HG03064 (cell line): Measurements from ENCODE around the gene OTUD1.

Experiments used
- ATAC-seq: cut with Tn5 transposase; IDR thresholded peaks from one replicate; pipeline ENCODE4 v1.9.1; 2021; ENCODE audit warnings: low read depth; ENCODE audit not compliant: unreplicated experiment

The OTUD1 gene

DNA sequence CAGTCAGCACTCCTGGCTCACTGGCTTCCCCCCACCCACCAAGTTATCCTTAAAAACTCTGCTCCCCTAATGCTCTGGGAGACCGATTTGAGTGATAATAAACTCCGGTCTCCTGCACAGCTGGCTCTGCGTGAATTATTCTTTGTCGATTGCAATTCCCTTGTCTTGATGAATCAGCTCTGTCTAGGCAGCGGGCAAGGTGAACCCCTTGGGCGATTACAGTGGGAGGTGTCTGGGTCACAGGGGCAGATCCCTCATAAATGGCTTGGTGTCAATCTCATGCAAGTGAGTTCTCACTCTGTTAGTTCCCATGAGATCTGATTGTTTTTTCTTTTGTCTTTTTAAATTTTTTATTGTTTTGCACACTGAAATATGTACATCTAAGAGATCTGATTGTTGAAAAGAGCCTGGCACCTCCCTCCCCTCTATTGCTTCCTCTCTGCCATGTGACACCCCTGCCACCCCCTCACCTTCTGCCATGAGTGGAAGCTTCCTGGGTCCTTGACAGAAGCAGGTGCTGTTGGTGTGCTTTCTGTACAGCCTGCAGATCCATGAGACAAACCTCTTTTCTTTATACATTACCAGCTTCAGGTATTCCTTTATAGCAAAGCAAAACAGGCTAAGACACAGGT lies 20.5 kb downstream of the OTUD1 start:
- no peak for ATAC-seq

DNA sequence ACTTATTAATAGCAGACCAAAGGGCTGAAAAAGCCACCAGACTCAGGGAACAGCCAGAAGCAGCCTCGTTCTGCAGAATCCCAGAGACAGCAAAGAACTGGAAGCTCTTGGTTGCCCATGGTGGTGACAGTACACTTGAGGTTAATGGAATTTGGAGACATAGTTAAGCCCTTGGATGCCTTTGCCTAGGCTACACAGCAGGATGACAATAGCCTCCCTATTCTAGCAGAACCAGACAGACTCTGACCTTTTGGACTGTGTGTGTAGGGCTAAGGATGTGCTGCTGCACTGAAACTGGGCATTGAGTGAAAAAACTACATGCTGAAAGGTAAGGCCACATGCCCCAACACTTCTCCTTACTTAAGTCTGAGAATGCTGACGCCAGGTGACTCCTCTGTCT lies 22.7 kb downstream of the OTUD1 start:
- ATAC-seq = no peak

DNA sequence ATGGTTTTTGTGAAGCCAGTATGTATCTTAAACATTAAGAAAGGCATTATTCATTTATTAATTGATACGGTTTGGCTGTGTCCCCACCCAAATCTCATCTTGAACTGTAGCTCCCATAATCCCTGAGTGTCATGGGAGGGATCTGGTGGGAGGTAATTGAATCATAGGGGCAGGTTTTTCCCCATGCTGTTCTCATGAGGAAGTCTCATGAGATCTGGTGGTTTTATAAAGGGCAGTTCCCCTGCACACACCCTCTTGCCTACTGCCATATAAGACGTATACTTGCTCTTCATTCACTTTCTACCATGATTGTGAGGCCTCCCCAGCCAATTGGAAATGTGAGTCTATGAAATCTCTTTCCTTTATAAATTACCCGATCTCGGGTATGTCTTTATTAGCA lies 28.1 kb downstream of the OTUD1 start:
- ATAC-seq = no peak

DNA sequence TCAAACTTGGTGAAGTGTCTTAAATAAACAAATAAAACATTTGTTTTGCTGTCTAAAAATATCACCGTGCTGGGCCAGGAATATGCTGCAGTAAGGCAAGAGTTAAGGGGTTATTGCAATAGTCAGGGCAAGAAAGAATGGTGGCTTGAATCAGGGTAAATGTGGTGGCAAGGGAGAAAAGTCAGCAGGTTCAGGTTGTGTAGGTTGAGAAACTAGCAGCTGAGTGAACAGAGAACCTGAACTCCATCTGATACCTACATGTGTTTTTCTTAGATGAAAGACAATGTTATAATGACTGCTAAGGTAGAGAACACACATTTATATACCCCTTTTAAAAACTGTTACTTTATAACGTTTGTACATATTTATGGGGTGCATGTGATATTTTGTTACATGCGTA lies 28.7 kb downstream of the OTUD1 start:
- no peak for ATAC-seq

DNA sequence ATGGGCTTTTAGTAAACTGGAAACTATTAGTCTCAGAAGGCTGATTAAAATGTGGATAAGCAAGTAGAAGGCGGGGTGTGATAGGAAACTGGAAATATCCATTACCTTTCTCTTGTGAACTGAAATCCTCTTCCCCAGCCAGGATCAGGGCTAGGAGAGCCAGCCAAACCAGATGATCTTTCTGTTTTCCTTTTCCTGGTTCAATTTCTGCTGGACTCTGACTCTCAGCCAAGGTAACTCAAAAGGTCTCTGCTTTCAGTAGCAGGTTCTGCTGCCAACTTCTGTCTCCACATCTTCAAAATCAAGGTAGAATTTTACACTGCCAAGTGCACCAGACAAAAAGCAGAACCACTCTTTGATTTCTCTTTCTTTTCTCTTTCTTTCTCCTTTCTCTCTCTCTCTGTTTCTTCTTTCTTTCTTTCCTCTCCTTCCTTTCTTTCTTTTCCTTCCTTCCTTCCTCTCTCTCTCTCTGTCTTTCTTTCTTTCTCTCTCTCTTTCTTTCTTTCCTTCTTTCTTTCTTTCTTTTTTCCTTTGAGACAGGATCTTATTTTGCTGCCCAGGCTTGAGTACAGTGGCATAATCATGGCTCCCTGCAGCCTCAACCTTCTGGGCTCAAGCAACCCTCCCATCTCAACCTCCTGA lies 30.8 kb downstream of the OTUD1 start:
- no peak for ATAC-seq

DNA sequence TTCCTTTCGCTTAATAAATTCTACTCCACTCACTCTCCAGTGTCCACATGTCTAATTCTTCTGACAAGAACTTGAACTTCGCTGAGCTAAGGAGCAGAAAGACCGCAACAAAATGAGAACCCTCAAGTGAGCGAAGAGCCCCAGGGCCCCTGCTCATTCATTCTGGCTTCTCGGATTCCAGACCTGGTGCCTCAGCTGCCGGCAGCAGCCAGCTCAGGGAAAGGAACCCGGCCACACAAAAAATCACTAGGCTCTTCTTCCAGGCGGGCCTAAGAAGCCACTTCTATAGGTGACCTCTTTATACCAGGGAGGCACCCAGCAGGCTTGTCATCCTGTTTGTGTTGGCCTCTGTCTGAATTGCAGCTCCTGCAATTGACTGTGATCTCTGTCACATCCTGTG lies 33.3 kb downstream of the OTUD1 start:
- ATAC-seq = no peak

DNA sequence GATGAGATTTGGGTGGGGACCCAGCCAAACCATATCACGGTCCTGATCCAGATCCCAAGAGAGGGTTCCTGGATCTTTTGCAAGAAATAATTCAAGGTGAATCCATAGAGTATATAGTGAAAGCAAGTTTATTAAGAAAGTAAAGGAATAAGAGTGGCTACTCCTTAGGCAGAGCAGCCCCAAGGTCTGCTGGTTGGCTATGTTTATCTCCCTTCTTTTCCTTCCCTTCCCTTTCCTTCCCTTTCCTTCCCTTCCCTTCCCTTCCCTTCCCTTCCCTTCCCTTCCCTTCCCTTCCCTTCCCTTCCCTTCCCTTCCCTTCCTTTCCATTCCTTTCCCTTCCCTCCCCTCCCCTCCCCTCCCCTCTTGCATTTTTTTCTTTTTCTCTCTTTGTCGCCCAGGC lies 35.2 kb downstream of the OTUD1 start:
- no peak for ATAC-seq

DNA sequence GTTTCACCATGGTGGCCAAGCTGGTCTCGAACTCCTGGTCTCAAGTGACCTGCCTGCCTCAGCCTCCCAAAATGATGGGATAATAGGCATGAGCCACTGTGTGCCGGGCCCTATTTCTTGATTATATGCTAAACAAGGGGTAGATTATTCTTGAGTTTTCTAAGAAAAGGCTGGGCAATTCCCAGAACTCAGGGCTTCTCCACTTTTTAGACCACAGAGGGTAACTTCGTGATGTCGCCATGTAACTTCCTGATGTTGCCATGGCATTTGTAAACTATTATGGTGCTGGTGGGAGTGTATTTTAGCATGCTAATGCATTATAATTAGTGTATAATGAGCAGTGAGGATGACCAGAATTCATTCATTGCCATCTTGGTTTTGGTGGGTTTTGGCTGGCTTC lies 35.8 kb downstream of the OTUD1 start:
- ATAC-seq = no peak

DNA sequence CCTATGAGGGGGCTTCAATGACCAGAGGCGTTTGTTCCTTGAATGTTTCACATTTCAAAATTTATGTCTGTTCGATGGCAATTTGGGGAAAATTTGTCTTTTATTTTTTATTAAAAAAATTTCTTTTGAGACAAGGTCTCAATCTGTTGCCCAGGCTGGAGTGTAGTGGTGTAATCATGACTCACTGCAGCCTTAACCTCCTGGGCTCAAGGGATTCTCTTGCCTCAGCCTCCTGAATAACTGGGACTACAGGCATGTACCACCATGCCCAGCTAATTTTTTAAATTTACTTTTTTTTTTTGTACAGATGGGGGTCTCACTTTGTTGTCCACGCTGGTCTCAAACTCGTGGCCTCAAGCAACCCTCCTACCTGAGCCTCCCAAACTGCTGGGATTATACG lies 39.7 kb downstream of the OTUD1 start:
- no peak for ATAC-seq

DNA sequence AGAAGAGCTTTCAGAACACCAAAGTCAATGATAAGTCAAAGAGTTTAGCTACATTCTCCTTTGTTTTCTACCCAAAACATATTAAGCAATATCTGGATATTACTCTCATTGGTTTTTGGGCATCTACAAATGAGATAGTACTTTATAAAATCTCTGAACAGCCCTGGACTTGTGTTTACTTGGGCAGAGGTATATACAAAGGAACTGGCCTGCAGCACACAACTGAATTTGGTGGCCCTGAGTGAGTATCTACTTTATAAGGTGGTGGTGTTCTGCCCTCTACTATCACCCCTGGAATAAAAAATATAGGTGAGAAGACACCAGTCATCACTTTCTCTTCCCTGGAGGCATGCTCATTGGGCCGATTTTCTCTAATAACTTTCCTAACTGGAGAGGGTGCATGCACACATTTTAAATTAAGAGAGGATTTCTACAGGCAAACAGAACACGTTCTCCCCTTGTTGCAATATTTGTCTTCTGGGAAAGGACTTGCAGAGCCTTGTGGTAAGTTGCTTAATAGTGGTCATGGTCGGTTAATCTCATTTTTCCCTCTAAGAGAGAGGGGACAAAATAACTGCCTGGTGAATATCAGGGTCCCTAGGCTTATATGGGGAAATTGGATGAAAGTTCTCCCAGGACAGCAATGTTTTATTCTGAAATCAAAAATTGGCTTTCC lies 41.1 kb downstream of the OTUD1 start:
- ATAC-seq = no peak

DNA sequence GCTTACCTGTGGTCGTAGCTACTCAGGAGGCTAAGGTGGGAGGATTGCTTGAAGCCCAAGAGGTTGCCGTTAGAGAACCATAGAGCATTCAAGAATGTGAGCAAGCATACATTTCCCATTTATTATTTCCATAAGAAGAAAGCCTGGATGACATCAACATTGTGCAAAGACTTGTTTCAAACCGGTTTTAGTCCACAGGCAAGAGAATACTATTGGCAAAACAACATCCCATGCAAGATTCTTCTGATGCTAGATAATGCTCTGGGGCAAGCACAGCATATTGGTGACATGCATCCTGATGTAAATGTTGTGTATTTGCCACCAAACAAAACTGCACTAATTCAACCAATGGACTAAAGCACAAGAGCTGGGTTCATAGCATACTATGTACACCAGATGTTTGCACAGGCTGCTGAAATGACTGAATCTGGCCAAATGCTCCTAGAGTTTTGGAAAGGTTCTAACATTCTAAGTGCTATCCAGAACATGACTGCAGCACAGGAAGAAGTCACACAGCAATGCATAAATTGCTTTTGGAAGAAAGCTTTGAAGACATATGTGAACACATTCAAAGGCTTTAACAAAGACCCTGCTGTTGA lies 42.6 kb downstream of the OTUD1 start:
- no peak for ATAC-seq

DNA sequence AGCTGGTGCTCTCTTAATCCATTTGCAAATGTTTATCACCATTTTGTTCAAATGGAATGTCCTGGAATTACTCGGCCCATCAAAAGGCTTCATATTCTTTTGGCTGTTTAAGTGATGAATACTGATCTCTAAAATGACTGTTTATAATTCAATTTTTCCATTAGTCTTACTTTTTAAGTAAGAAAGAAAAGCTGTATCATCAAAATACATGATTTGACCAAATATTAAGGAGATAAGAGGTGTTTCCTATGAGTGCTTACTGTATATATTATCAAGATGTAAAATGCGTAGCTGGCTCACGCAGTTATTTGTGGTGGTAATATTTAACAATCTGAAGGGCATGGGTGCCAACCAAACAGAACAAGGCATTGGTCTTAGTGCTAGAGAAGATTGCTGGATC lies 51.2 kb downstream of the OTUD1 start:
- no peak for ATAC-seq
